Measurements from ENCODE around the gene OR2F2. TPM values are rescaled to one million over a fixed set of nuclear protein-coding genes. Genes with fewer than 3 reads are reported as not detected.

OR2F2 gene
- total RNA-seq, 1 experiment from 2014 or later = not detected

DNA sequence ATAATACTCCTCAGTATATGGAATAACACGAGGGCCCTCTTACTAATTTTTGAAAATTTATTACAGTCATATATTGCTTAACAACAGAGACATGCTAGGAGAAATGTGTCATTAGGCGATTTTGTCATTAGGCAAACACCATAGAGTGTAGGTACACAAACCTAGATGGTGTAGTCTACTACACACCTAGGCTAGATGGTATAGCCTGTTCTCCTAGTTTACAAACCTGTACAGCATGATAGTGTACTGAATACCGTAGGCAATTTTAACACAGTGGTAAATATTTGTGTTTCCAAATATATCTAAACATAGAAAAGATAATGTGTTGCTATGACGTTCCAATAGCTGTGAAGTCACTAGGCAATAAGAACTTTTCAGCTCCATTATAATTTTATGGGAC, 32.4 kb downstream of the OR2F2 start:
- ChIA-PET RAD21 (ENCODE audit: low non-redundant PET in 1 of 2, low total read pairs in 2 of 2, uncharacterized antibody in 2 of 2, unreplicated experiment in 2 of 2) (no interaction called here), POLR2A (no interaction called here), CTCF (no interaction called here)
- Histone ChIP-seq H3K9me3 (ENCODE audit: control insufficient read depth in 1 of 2, insufficient read depth in 1 of 2, low read depth in 1 of 2, low read length in 2 of 2) (no peaks in the 10 kb centered on the region), H3K27ac (ENCODE audit: low read depth, low read length) (no peak overlapping the region), H3K4me1 (ENCODE audit: control insufficient read depth in 1 of 2, insufficient read depth in 2 of 2, low read length in 2 of 2) (no peaks in the 10 kb centered on the region), H3K4me3 (replicated peaks in 1 of 2; ENCODE audit: low read depth in 1 of 2, low read length in 2 of 2) (no peak overlapping the region), H3K4me2 (ENCODE audit: low read length) (no peak overlapping the region), H3K79me2 (ENCODE audit: insufficient read depth, low read length) (no peaks in the 10 kb centered on the region), H3K9me2 (ENCODE audit: insufficient read depth) (no peaks in the 10 kb centered on the region), H4K20me1 (ENCODE audit: insufficient read depth) (no peaks in the 10 kb centered on the region), H2AFZ (ENCODE audit: low read depth, low read length, poor library complexity, severe bottlenecking) (no peak overlapping the region), H3K9ac (ENCODE audit: low read length) (no peak overlapping the region), H3K36me3 (ENCODE audit: control insufficient read depth in 1 of 2, insufficient read depth in 2 of 2, low read length in 2 of 2) (no peaks in the 10 kb centered on the region), H3K27me3 (ENCODE audit: insufficient read depth, low read length) (no peaks in the 10 kb centered on the region)
- ATAC-seq (no peak), DNase-seq (ENCODE audit: low read depth, low spot score) (no peak)
- intact Hi-C loops (cut with micrococcal nuclease) = no loop called here
- TF ChIP-seq FOSL1 (IDR thresholded peaks at IDR 0.05; ENCODE audit: low read depth) (no peak), TCF7L2 (IDR thresholded peaks at IDR 0.05; ENCODE audit: borderline replicate concordance, extremely low read depth, insufficient read depth, insufficient read length) (no peak), YY1 (IDR thresholded peaks at IDR 0.05; ENCODE audit: extremely low read depth, insufficient replicate concordance, low read depth, low read length) (no peak), ZFX (IDR thresholded peaks at IDR 0.05) (no peak), POLR2AphosphoS5 (IDR thresholded peaks at IDR 0.05; ENCODE audit: low read depth, low read length) (no peak), JUND (IDR thresholded peaks at IDR 0.05) (no peak), CEBPB (IDR thresholded peaks at IDR 0.05; ENCODE audit: low read depth) (no peak), RAD21 (IDR thresholded peaks at IDR 0.05; ENCODE audit: low read depth) (no peak), SIN3A (IDR thresholded peaks at IDR 0.05; ENCODE audit: low read depth) (no peak), ZNF274 (IDR thresholded peaks at IDR 0.05; ENCODE audit: low read depth, low read length) (no peak), ELF1 (IDR thresholded peaks at IDR 0.05; ENCODE audit: borderline replicate concordance, low read depth) (no peak), SP1 (IDR thresholded peaks at IDR 0.05; ENCODE audit: low read depth) (no peak), SRF (IDR thresholded peaks at IDR 0.05; ENCODE audit: low read depth) (no peak), POLR2A (IDR thresholded peaks at IDR 0.05; ENCODE audit: borderline replicate concordance, extremely low read depth, insufficient read depth, insufficient read length) (no peak)
- TF ChIP-seq, protein P1, sequence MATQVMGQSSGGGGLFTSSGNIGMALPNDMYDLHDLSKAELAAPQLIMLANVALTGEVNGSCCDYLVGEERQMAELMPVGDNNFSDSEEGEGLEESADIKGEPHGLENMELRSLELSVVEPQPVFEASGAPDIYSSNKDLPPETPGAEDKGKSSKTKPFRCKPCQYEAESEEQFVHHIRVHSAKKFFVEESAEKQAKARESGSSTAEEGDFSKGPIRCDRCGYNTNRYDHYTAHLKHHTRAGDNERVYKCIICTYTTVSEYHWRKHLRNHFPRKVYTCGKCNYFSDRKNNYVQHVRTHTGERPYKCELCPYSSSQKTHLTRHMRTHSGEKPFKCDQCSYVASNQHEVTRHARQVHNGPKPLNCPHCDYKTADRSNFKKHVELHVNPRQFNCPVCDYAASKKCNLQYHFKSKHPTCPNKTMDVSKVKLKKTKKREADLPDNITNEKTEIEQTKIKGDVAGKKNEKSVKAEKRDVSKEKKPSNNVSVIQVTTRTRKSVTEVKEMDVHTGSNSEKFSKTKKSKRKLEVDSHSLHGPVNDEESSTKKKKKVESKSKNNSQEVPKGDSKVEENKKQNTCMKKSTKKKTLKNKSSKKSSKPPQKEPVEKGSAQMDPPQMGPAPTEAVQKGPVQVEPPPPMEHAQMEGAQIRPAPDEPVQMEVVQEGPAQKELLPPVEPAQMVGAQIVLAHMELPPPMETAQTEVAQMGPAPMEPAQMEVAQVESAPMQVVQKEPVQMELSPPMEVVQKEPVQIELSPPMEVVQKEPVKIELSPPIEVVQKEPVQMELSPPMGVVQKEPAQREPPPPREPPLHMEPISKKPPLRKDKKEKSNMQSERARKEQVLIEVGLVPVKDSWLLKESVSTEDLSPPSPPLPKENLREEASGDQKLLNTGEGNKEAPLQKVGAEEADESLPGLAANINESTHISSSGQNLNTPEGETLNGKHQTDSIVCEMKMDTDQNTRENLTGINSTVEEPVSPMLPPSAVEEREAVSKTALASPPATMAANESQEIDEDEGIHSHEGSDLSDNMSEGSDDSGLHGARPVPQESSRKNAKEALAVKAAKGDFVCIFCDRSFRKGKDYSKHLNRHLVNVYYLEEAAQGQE (IDR thresholded peaks at IDR 0.05; ENCODE audit: low read depth) = no peak
- TF ChIP-seq, protein P2, sequence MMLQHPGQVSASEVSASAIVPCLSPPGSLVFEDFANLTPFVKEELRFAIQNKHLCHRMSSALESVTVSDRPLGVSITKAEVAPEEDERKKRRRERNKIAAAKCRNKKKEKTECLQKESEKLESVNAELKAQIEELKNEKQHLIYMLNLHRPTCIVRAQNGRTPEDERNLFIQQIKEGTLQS (IDR thresholded peaks at IDR 0.05) = no peak
- TF ChIP-seq, protein P3, sequence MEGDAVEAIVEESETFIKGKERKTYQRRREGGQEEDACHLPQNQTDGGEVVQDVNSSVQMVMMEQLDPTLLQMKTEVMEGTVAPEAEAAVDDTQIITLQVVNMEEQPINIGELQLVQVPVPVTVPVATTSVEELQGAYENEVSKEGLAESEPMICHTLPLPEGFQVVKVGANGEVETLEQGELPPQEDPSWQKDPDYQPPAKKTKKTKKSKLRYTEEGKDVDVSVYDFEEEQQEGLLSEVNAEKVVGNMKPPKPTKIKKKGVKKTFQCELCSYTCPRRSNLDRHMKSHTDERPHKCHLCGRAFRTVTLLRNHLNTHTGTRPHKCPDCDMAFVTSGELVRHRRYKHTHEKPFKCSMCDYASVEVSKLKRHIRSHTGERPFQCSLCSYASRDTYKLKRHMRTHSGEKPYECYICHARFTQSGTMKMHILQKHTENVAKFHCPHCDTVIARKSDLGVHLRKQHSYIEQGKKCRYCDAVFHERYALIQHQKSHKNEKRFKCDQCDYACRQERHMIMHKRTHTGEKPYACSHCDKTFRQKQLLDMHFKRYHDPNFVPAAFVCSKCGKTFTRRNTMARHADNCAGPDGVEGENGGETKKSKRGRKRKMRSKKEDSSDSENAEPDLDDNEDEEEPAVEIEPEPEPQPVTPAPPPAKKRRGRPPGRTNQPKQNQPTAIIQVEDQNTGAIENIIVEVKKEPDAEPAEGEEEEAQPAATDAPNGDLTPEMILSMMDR (IDR thresholded peaks at IDR 0.05 in 2 of 3, conservative IDR thresholded peaks at IDR 0.05 in 1 of 3; ENCODE audit: borderline replicate concordance in 1 of 3, insufficient read depth in 1 of 3, low read depth in 2 of 3, low read length in 2 of 3) = no peak
- TF ChIP-seq, protein P4, sequence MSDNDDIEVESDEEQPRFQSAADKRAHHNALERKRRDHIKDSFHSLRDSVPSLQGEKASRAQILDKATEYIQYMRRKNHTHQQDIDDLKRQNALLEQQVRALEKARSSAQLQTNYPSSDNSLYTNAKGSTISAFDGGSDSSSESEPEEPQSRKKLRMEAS (IDR thresholded peaks at IDR 0.05) = no peak
- BruUV-seq (replicated peaks) = no TSS peak

All from HCT116 (cell line).